Natural killer cell treated with Interleukin-12 subunit alpha and Interleukin-12 subunit beta and Interleukin-15 and Interleukin-18, amount 100 ng/mL, for 72 hours (primary cell): ENCODE results near the gene CFAP221. TPM values are rescaled to one million over a fixed set of nuclear protein-coding genes. Genes with fewer than 3 reads are reported as not detected.
A peak's percentile ranks its signal among the peaks of the same experiment; 100 is the strongest.

Experiments
- ATAC-seq, 2 donors: fragments of 150-1000 bp; cut with Tn5 transposase in 1 of 2; sonication (Bioruptor Pico), chemical (Tn5 transposase) in 1 of 2; 2 replicates each; pipeline ENCODE4 v1.10.0; 2021
- DNase-seq: peaks from one replicate; pipeline ENCODE4 v3.0.0; 2022; ENCODE audit warnings: low spot score
- H3K27ac Mint-ChIP-seq, 2 donors: 1 replicate in 1 of 2; 2 replicates in 1 of 2; pipeline ENCODE4 v1.8.0; 2022; ENCODE audit warnings: mixed read lengths in 2 of 2, mild to moderate bottlenecking in 1 of 2, moderate library complexity in 1 of 2
- H3K27me3 Mint-ChIP-seq, 2 donors: 1 replicate in 1 of 2; 2 replicates in 1 of 2; pipeline ENCODE4 v1.8.0; 2022; ENCODE audit warnings: mixed read lengths in 2 of 2
- H3K36me3 Mint-ChIP-seq: one replicate; pipeline ENCODE4 v1.8.0; 2022; ENCODE audit warnings: mixed read lengths
- H3K4me1 Mint-ChIP-seq, 2 donors: 1 replicate in 1 of 2; 2 replicates in 1 of 2; pipeline ENCODE4 v1.8.0; 2022; ENCODE audit warnings: low read depth in 2 of 2, mixed read lengths in 2 of 2, mild to moderate bottlenecking in 1 of 2
- H3K4me3 Mint-ChIP-seq: one replicate; pipeline ENCODE4 v1.8.0; 2022; ENCODE audit warnings: mixed read lengths
- H3K9me3 Mint-ChIP-seq: 2 replicates; pipeline ENCODE4 v1.8.0; 2022; ENCODE audit warnings: mixed read lengths
- total RNA-seq, 2 donors: library from RNA; stranded (reverse); gene quantifications; one replicate each; pipeline ENCODE4 v1.2.3, GENCODE V29; 2022

CFAP221 gene
- total RNA-seq: not detected

DNA sequence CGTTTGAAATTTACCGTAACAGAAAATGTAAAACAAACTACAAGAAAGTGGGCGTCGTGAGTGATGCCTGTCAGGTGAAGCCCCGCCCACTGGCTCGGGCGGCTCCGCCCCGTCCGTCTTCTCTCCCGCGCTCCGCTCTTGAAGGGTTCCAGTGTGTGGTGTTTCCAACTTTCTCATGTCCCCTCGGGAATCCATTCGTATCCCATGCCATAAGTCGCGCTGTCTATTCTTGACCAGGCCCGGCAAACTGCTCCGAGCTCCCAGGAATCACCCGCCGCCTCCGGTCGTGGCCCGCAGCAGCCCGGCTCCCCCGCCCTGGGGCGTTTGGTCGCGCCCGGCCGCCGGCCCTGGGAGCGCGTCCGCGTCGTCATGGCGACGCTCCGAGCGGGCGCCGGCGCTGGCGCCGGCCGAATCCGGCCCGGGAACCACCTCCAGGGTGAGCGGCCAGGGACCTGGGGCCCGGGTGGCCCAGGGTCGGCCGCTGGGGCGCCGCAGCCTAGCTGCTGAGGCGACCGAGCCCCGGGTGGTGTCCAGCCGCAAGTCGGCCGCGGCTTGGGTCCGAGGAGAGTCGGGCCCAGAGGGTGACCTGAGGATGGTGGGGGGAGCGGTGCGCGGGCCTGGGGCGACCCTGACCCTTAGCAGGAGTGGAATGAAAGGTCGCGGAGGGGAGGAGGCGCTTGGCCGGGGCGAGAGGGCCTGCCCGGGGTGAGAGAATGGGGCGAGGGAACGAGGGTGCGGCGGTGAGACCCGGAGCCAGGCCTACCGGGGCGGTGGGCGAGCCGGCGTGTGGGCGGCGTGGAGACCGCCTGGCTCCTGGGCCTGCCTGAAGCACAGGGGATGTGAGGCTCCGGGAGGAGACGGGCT, at the start of gene CFAP221:
Gene CFAP221 (plus strand): TSS at position 375 of the 864 bp plus-strand sequence. CDS start 1,683 bp downstream, outside the sequence.
- Mint-ChIP-seq H3K27me3 (peaks cover 36 to 38% of the 10 kb centered on the region in 2 donors), H3K36me3 (peaks cover 7% of the 10 kb centered on the region), H3K27ac (no peak within 1 kb of the TSS)

DNA sequence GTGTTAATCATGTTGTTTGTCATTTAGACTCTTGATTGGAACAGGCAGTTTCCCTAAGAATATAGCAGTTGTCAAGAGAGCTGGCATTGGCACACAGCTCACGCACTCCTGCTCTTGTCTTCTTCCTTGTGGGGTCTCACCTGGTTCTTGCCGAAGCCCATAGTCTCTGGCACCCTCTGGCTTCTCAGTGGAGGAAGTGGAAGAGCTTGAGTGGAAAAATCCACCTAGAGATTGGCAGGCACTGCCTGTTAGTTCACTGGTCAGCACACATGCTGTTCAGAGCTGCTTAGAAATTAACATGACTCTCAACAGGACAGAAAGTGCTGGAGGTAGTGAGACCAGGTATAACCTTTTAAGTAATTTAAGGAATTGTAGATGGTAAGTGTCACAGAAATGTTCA, 48.3 kb upstream of the CFAP221 start:
- H3K36me3 Mint-ChIP-seq: peaks cover 16% of the 10 kb centered on the region
- H3K9me3 Mint-ChIP-seq: peaks cover 10% of the 10 kb centered on the region
- no peak overlapping the region for H3K27ac Mint-ChIP-seq
- no peak overlapping the region for H3K4me3 Mint-ChIP-seq
- H3K4me1 Mint-ChIP-seq: no peaks in the 10 kb centered on the region
- H3K27me3 Mint-ChIP-seq: peaks cover 29 to 39% of the 10 kb centered on the region in 2 donors
- no peak for DNase-seq
- no peak for ATAC-seq

More for the DNA sequence above, at the start of gene CFAP221:
- H3K4me3 Mint-ChIP-seq: peak within 1 kb of the TSS; percentile 67
- no peaks in the 10 kb centered on the region for H3K9me3 Mint-ChIP-seq
- H3K4me1 Mint-ChIP-seq: peaks cover 8 to 11% of the 10 kb centered on the region in 2 donors
- DNase-seq: peak; percentile 66
- peak; percentile 82 to 85 for ATAC-seq

DNA sequence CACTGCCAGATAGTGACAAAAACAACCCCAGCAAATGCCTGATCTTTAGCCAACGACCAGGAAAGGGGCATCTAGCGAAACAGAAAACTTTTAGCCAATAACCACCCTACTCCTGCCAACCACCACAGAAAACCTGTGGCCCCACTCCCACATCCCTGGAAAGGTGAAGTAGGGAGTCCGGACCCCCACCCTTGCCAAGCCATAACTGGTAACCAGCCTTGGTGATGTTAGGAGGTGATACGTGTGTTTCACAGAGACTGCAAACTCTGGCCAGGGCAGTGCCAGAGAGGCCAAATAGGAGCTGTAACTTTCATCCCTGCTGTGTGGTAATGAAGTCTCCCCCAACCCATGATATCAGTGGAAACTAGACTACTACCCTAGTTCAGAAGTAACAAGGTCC, 47.6 kb upstream of the CFAP221 start:
- Mint-ChIP-seq H3K4me1 (no peaks in the 10 kb centered on the region), H3K27me3 (peaks cover 33 to 41% of the 10 kb centered on the region in 2 donors), H3K4me3 (no peak overlapping the region), H3K27ac (no peak overlapping the region), H3K36me3 (peaks cover 16% of the 10 kb centered on the region), H3K9me3 (peaks cover 14% of the 10 kb centered on the region)
- DNase-seq (no peak), ATAC-seq (no peak)

DNA sequence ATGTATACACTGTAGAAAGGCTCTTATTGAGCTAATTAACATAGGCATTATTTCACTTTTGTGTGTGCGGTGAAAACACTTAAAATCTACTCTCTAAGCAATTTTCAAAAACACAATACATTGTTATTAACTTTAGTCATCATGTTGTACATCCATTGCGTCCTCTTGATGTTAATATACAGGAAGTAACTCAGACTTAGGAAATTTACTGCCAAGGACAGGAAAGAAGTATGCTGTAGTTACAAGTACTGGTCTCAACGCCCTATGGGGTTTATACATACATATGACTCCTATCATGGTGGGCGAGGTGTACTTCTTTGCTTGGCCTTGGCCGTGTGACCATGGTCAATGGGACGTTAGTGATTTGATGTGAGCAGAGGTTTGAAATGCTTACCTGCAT, 35.5 kb upstream of the CFAP221 start:
- H3K36me3 Mint-ChIP-seq: no peaks in the 10 kb centered on the region
- no peaks in the 10 kb centered on the region for H3K9me3 Mint-ChIP-seq
- H3K27me3 Mint-ChIP-seq: peaks cover 15 to 16% of the 10 kb centered on the region in 2 donors
- no peak for DNase-seq
- no peak for ATAC-seq
- H3K4me1 Mint-ChIP-seq: no peaks in the 10 kb centered on the region
- H3K27ac Mint-ChIP-seq: no peak overlapping the region
- H3K4me3 Mint-ChIP-seq: no peak overlapping the region

DNA sequence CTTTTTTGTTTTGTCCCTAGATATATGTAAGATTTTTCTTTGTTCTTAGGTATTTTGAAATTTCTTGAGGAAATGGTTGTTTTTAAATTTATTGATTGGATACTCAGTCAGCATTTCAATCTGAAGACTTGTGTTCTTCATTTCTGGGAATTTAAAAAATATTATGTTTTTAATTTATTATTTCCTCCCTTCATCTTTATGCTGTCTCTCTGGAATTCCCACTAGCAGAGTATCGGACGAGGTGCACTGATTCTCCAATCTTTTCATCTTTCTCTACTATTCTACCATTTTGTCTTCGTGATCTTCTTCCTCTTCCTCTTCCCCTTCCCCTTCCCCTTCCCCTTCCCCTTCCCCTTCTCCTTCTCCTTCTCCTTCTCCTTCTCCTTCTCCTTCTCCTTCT, 32.3 kb upstream of the CFAP221 start:
- no peak overlapping the region for H3K27ac Mint-ChIP-seq
- ATAC-seq: no peak
- H3K4me1 Mint-ChIP-seq: no peaks in the 10 kb centered on the region

DNA sequence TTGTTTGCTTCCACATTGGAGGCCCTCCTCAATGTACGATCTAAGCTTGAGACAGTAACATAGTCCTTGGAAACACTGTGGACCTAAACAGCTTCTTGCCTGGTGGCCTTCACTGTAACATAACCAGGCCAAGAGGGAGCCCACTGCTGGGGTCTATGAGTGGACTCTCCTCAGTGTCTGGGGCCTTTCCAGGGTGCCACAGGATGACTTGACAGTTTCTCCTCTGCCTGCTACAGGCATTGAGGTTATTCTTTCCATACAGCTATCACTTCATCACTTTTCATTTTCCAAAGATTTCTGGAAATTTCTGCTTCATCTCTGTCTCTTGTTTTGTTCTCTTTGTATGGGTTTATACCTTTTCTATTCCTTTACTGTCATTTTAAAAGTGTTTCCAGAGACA, 31.3 kb upstream of the CFAP221 start:
- no peaks in the 10 kb centered on the region for H3K9me3 Mint-ChIP-seq
- H3K27me3 Mint-ChIP-seq: peaks cover 24 to 26% of the 10 kb centered on the region in 2 donors
- H3K4me3 Mint-ChIP-seq: no peak overlapping the region
- DNase-seq (no peak), ATAC-seq (no peak)
- no peak overlapping the region for H3K27ac Mint-ChIP-seq
- no peaks in the 10 kb centered on the region for H3K4me1 Mint-ChIP-seq
- H3K36me3 Mint-ChIP-seq: no peaks in the 10 kb centered on the region

More for the DNA sequence above, 32.3 kb upstream of the CFAP221 start:
- DNase-seq: no peak
- peaks cover 22 to 25% of the 10 kb centered on the region in 2 donors for H3K27me3 Mint-ChIP-seq
- no peak overlapping the region for H3K4me3 Mint-ChIP-seq
- no peaks in the 10 kb centered on the region for H3K36me3 Mint-ChIP-seq
- no peaks in the 10 kb centered on the region for H3K9me3 Mint-ChIP-seq

DNA sequence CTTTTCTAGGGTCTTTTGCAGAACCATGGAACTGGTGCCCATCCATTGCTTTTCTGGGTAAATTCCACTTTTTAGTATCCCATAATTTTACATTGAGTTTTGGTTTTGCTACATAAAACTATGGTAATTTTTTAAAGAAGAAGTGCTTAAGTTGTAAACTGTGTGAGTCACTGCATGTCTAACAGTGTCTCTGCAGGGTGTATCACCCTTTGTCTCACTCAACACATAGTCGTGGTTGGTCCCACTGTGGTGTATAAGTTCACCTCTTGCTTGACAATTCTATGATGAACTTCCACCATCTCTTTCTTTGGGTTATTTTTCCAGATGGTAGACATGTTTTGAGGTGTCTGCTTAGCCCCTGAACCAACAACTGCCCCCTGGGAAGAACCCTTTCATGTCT, 30.4 kb upstream of the CFAP221 start:
- H3K4me1 Mint-ChIP-seq: no peaks in the 10 kb centered on the region
- no peak for DNase-seq
- no peaks in the 10 kb centered on the region for H3K9me3 Mint-ChIP-seq
- no peak for ATAC-seq
- peaks cover 28% of the 10 kb centered on the region in 2 donors for H3K27me3 Mint-ChIP-seq
- H3K4me3 Mint-ChIP-seq: no peak overlapping the region
- no peaks in the 10 kb centered on the region for H3K36me3 Mint-ChIP-seq
- no peak overlapping the region for H3K27ac Mint-ChIP-seq

DNA sequence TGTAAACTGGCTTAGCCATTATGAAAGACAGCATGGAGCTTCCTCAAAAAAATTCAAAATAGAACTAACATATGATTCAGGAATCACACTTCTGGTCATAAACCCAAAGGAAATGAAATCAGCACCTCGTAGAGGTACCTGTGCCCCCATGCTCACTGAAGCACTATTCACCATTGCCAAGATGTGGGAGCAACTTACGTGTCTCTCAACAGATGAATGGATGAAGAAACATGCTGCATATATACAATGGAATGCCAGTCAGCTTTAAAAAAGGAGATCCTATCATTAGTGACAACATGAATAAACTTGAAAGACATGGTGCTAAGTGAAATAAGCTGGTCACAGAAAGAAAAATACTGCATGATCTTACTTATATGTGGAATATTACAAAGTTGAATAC, 28.1 kb upstream of the CFAP221 start:
- no peaks in the 10 kb centered on the region for H3K36me3 Mint-ChIP-seq
- no peak for ATAC-seq
- H3K27me3 Mint-ChIP-seq: peaks cover 12 to 26% of the 10 kb centered on the region in 2 donors
- H3K27ac Mint-ChIP-seq: no peak overlapping the region
- no peak overlapping the region for H3K4me3 Mint-ChIP-seq
- H3K4me1 Mint-ChIP-seq: no peaks in the 10 kb centered on the region
- no peak for DNase-seq
- H3K9me3 Mint-ChIP-seq: no peaks in the 10 kb centered on the region

DNA sequence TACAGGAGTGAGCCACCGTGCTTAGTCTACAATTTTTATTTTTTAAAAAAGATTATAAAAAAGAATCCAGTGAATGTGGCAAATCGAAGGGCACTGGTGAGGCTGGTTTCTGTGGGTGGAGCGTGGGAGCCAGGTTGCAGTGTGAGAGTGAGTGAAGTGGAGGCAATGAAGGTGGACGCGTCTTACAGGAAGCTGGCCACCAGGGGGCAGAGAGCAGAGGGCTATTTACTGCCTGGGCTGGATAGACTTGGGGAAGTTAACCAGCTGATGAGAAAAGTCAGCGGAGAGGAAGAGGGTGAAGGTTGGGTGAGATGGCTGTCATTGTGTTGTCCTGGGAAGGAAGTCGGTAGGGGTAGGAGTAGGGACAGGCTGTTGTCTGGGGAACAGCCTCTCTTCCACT, 26.8 kb upstream of the CFAP221 start:
- H3K4me1 Mint-ChIP-seq: no peaks in the 10 kb centered on the region
- no peak overlapping the region for H3K27ac Mint-ChIP-seq
- DNase-seq: no peak
- H3K27me3 Mint-ChIP-seq: peaks cover 12 to 24% of the 10 kb centered on the region in 2 donors
- peak; percentile 51 to 69 for ATAC-seq
- H3K9me3 Mint-ChIP-seq: no peaks in the 10 kb centered on the region
- H3K4me3 Mint-ChIP-seq: no peak overlapping the region
- H3K36me3 Mint-ChIP-seq: no peaks in the 10 kb centered on the region

DNA sequence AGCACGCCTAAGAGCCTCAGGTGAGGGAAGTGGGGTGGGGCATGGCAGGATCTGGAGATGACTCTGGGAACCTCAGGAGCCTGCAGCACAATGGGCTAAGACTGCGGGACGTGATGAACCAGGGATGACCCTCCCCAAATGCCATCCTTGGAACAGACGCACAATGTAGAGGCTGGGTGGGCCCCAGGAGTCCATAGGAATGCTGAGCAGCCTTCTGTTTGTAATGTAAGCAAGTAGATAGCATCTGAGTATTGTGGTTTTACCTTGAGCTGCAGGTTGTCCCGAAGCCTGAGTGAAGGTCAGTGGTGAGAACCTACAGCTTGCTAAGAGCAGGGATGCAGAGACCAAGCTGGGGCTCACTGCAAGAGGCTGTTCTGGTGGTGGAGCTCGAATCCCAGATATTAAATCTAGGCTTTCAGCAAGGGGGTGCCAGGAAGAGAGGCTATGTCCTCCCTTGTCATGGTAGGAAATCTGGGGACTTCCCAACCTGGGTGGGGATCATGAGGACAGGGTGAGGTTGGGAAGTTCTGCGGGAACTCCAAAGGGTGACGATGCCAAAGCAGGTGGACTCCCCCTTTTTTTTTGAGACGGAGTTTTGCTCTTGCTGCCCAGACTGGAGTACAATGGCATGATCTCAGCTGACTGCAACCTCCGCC, 25.7 kb upstream of the CFAP221 start:
- peak in 1 of 2 donors; percentile 12 for ATAC-seq

DNA sequence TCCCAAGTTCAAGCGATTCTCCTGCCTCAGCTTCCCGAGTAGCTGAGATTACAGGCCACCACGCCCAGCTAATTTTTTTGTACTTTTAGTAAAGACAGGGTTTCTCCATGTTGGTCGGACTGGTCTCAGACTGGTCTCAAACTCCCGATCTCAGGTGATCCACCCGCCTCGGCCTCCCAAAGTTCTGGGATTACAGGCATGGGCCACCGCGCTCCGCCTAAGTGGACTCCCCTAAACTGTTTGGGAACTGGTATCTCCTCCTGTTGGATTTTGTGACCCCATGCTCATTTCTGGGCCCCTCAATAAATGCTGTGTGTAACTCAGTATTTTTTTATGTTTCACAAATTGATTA, 25.2 kb upstream of the CFAP221 start:
- no peak overlapping the region for H3K27ac Mint-ChIP-seq
- no peaks in the 10 kb centered on the region for H3K36me3 Mint-ChIP-seq
- H3K9me3 Mint-ChIP-seq: no peaks in the 10 kb centered on the region
- ATAC-seq (no peak), DNase-seq (no peak)
- H3K4me1 Mint-ChIP-seq: no peaks in the 10 kb centered on the region
- no peak overlapping the region for H3K4me3 Mint-ChIP-seq
- peaks cover 24 to 26% of the 10 kb centered on the region in 2 donors for H3K27me3 Mint-ChIP-seq

More for the DNA sequence above, 25.7 kb upstream of the CFAP221 start:
- H3K9me3 Mint-ChIP-seq: no peaks in the 10 kb centered on the region
- peaks cover 21 to 23% of the 10 kb centered on the region in 2 donors for H3K27me3 Mint-ChIP-seq
- DNase-seq: no peak
- H3K27ac Mint-ChIP-seq: no peak overlapping the region
- no peaks in the 10 kb centered on the region for H3K4me1 Mint-ChIP-seq
- H3K4me3 Mint-ChIP-seq: no peak overlapping the region
- H3K36me3 Mint-ChIP-seq: no peaks in the 10 kb centered on the region

DNA sequence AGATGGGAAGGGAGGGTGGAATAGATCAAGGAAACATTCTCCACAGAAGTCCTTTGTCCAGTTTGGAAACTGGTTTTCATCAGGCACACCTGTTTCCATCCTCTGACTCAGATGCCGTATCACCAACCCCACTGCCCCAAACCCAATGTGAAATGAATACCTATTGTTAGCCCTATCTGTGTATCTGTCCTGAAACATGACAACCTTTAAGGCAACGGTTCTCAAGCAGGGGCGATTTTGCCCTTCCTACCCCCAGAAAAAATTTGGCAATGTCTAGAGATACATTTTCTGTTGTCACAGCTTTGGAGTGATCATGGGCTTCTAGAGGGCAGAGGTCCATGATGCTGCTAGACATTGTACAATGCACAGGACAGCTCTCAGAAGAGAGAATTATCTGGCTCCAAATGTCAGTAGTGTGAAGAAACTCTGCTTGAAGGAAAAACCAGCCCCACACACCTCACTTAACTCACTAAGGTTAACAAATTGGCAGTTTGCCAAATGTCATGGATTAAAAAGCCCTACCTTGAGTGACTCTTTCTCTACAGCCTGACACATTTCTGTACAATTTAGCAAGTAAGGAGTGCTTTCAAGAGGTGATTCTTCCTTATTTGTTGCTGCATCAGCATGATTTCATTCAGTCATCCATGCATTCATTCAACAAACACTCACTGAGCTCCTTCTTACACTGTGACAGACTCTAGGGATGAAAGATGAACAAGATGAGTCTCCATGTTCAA, 23.4 kb upstream of the CFAP221 start:
- H3K9me3 Mint-ChIP-seq: no peaks in the 10 kb centered on the region
- DNase-seq: no peak
- no peak overlapping the region for H3K27ac Mint-ChIP-seq
- no peak for ATAC-seq
- no peaks in the 10 kb centered on the region for H3K36me3 Mint-ChIP-seq
- no peak overlapping the region for H3K4me3 Mint-ChIP-seq
- H3K27me3 Mint-ChIP-seq: peaks cover 26 to 35% of the 10 kb centered on the region in 2 donors
- H3K4me1 Mint-ChIP-seq: no peaks in the 10 kb centered on the region

DNA sequence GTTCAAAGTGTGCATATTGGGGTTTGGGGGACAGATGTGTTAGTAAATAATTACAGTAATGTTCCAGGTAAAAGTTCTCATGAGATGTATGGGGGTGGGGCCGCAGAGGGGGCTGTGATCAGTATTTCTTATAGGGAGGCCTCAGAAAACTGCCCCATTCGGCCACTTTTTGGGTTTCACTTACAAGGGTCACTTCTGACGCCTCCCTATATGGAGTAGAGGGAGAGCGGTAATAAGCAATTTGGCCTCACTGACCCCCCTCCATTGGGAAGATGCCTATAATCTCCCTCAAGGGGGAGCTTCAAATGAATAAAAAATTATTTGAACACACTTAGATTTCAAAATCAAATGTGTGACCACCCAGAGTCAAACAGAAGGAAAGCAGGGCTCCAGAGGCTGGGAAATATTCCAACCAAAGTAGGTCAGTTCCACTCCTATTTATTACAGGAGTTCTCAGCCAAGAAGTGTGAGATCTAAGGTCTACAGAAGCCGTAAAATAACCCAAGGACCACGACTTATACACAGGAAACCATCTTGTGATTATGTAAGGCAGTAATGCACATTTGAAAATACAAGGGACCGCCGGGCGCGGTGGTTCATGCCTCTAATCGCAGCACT, 22.7 kb upstream of the CFAP221 start:
- no peak overlapping the region for H3K4me3 Mint-ChIP-seq
- H3K27me3 Mint-ChIP-seq: peaks cover 27 to 42% of the 10 kb centered on the region in 2 donors
- H3K9me3 Mint-ChIP-seq: no peaks in the 10 kb centered on the region
- ATAC-seq: no peak
- no peak for DNase-seq
- no peaks in the 10 kb centered on the region for H3K4me1 Mint-ChIP-seq
- no peak overlapping the region for H3K27ac Mint-ChIP-seq
- no peaks in the 10 kb centered on the region for H3K36me3 Mint-ChIP-seq
